Natural killer cell (primary cell): ENCODE measurements around the gene SPRY4. TPM values are rescaled to one million over a fixed set of nuclear protein-coding genes. Genes with fewer than 3 reads are reported as not detected.

ENCODE experiments used
- ATAC-seq, 3 donors: fragments of 150-1000 bp in 2 of 3; fragments of 200-7000 bp in 1 of 3; cut with Tn5 transposase; 1 replicate in 1 of 3; 2 replicates in 2 of 3; pipeline ENCODE4 v1.10.0; 2021; ENCODE audit warnings: mild to moderate bottlenecking in 2 of 3, moderate library complexity in 2 of 3
- DNase-seq, 2 donors: peaks; one replicate each; pipeline versions ENCODE4 v3.0.0 to v3.0.0-alpha.2; 2013 to 2021; ENCODE audit warnings: mixed read lengths in 1 of 2
- H3K27ac ChIP-seq: one replicate; pipeline ENCODE4 v1.5.1; 2013; ENCODE audit warnings: mild to moderate bottlenecking, low read length
- H3K27me3 ChIP-seq: one replicate; pipeline ENCODE4 v1.6.1; 2013; ENCODE audit warnings: low read length; ENCODE audit not compliant: control insufficient read depth, insufficient read depth
- H3K36me3 ChIP-seq: one replicate; pipeline ENCODE4 v1.6.1; 2013; ENCODE audit warnings: low read length; ENCODE audit not compliant: control insufficient read depth, insufficient read depth
- H3K4me1 ChIP-seq: one replicate; pipeline ENCODE4 v1.6.1; 2013; ENCODE audit warnings: low read length; ENCODE audit not compliant: control insufficient read depth, insufficient read depth
- H3K4me3 ChIP-seq: one replicate; pipeline ENCODE4 v1.5.1; 2013; ENCODE audit warnings: low read length
- H3K9me3 ChIP-seq: one replicate; pipeline ENCODE4 v1.6.1; 2013; ENCODE audit warnings: low read length; ENCODE audit not compliant: control insufficient read depth, insufficient read depth
- H3K27ac Mint-ChIP-seq, 2 donors: one replicate each; pipeline ENCODE4 v1.8.0; 2022; ENCODE audit warnings: mild to moderate bottlenecking in 2 of 2, mixed read lengths in 2 of 2, moderate library complexity in 1 of 2
- H3K27me3 Mint-ChIP-seq, 2 donors: one replicate each; pipeline ENCODE4 v1.8.0; 2022; ENCODE audit warnings: low read depth in 2 of 2, mixed read lengths in 2 of 2
- H3K36me3 Mint-ChIP-seq: one replicate; pipeline ENCODE4 v1.8.0; 2022; ENCODE audit warnings: mixed read lengths
- H3K4me1 Mint-ChIP-seq, 2 donors: one replicate each; pipeline ENCODE4 v1.8.0; 2022; ENCODE audit warnings: mixed read lengths in 2 of 2
- H3K4me3 Mint-ChIP-seq: one replicate; pipeline ENCODE4 v1.8.0; 2022; ENCODE audit warnings: mild to moderate bottlenecking, moderate library complexity, mixed read lengths
- H3K9me3 Mint-ChIP-seq, 2 donors: one replicate each; pipeline ENCODE4 v1.8.0; 2022; ENCODE audit warnings: mixed read lengths in 2 of 2
- WGBS: methylation state at CpG from one replicate; pipeline ENCODE4 v1.1.7; 2013; ENCODE audit warnings: missing lambda C conversion rate; ENCODE audit not compliant: insufficient coverage; 5-methylcytosine and 5-hydroxymethylcytosine counted together
- intact Hi-C: fragments of 100-400 bp; cut with micrococcal nuclease; formaldehyde crosslinking; loops from one replicate; pipeline ENCODE4 v1.14.2; 2022
- total RNA-seq, 4 donors: library from RNA; stranded (reverse); fragments of 120-200 nt in 1 of 4; gene quantifications; one replicate each; pipeline versions ENCODE4 v1.2.3 to v1.2.4, GENCODE V29; 2013 to 2022
- TF ChIP-seq, protein P1 (sequence below): fragments of 200-600 bp; IDR thresholded peaks from one replicate; pipeline ENCODE4 v1.8.0; 2022; ENCODE audit warnings: antibody characterized with exemption

The SPRY4 gene
- total RNA-seq, 3 donors from 2014 or later (not counting 1 experiment from before 2014, with no cell fraction given), result 0.20 to 1.3 (median 0.40) TPM

DNA sequence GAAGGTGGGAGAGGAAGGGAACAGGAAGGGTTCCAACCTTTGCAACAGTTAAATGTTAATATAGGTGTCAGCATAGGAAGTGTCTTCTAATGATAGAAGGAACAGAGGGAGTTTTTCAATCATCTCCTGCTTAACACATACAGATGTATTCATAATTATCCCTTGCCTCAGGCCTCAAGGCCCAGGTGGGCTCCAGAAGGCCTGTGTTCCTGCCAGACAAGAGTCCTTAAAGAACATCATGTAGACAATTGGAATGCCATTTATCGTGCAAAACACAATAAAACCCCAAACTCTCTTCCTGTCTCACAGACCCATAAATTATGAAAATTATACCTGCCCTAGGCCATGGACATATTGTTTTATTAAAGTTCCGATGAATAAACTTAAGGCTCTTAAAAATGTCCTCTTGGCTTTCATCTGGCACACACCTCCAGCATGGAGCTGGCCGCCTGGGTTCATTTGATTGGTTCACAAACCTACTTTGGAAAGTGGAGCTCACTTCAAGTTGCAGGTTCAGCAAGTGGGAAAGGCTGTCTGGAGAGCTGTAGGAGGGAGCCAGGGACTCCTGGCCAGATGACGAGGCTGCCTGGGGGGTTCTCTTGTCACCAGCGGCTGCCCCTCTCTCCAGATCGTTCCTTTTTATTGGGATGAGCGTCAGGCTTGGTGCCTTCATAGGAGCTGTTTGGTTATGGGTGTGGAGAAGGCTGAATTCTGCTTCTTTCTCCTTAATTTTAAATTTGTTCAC, 17.5 kb downstream of the SPRY4 start:
- WGBS, result 86% methylated on average over 6 of the region's 7 CpGs
- Histone ChIP-seq H3K27ac (no peak overlapping the region), H3K4me1 (no peaks in the 10 kb centered on the region), H3K9me3 (no peaks in the 10 kb centered on the region), H3K27me3 (no peaks in the 10 kb centered on the region), H3K4me3 (no peak overlapping the region), H3K36me3 (no peaks in the 10 kb centered on the region)
- intact Hi-C loops, result no loop called here
- no peaks in the 10 kb centered on the region for H3K4me1 Mint-ChIP-seq
- H3K36me3 Mint-ChIP-seq, result no peaks in the 10 kb centered on the region
- no peaks in the 10 kb centered on the region for H3K27me3 Mint-ChIP-seq
- no peak for ATAC-seq
- no peak overlapping the region for H3K27ac Mint-ChIP-seq
- no peaks in the 10 kb centered on the region for H3K9me3 Mint-ChIP-seq
- DNase-seq, result no peak
- H3K4me3 Mint-ChIP-seq, result no peak overlapping the region
- TF ChIP-seq, protein P1, sequence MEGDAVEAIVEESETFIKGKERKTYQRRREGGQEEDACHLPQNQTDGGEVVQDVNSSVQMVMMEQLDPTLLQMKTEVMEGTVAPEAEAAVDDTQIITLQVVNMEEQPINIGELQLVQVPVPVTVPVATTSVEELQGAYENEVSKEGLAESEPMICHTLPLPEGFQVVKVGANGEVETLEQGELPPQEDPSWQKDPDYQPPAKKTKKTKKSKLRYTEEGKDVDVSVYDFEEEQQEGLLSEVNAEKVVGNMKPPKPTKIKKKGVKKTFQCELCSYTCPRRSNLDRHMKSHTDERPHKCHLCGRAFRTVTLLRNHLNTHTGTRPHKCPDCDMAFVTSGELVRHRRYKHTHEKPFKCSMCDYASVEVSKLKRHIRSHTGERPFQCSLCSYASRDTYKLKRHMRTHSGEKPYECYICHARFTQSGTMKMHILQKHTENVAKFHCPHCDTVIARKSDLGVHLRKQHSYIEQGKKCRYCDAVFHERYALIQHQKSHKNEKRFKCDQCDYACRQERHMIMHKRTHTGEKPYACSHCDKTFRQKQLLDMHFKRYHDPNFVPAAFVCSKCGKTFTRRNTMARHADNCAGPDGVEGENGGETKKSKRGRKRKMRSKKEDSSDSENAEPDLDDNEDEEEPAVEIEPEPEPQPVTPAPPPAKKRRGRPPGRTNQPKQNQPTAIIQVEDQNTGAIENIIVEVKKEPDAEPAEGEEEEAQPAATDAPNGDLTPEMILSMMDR, result no peak

DNA sequence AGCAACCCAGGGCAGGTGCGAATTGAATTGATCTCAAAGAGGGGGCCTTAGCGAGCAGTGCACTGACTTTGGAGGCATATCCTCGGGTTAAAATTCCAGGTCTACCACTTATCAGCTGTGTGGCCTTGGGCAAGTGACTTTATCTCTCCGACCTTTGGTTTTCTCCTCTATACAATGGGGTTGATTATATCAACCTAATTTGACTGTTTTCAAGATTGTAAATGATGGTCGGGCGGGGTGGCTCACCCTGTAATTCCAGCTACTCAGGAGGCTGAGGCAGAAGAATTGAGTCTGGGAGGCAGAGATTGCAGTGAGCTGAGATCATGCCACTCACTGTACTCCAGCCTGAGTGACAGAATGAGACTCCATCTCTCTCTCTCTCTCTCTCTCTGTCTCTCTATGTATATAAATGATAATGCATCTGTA, 18.7 kb downstream of the SPRY4 start:
- intact Hi-C loops, result no loop called here
- Mint-ChIP-seq H3K36me3 (no peaks in the 10 kb centered on the region), H3K4me3 (no peak overlapping the region), H3K27me3 (no peaks in the 10 kb centered on the region), H3K27ac (no peak overlapping the region), H3K9me3 (no peaks in the 10 kb centered on the region), H3K4me1 (peaks cover 10% of the 10 kb centered on the region in 2 donors)
- Histone ChIP-seq H3K4me3 (no peak overlapping the region), H3K27ac (no peak overlapping the region), H3K9me3 (no peaks in the 10 kb centered on the region), H3K27me3 (no peaks in the 10 kb centered on the region), H3K4me1 (peaks cover 9% of the 10 kb centered on the region), H3K36me3 (no peaks in the 10 kb centered on the region)
- TF ChIP-seq, protein P1, result no peak
- no peak for ATAC-seq
- no peak for DNase-seq
- WGBS, result 91% methylated on average over 5 of the region's 6 CpGs

DNA sequence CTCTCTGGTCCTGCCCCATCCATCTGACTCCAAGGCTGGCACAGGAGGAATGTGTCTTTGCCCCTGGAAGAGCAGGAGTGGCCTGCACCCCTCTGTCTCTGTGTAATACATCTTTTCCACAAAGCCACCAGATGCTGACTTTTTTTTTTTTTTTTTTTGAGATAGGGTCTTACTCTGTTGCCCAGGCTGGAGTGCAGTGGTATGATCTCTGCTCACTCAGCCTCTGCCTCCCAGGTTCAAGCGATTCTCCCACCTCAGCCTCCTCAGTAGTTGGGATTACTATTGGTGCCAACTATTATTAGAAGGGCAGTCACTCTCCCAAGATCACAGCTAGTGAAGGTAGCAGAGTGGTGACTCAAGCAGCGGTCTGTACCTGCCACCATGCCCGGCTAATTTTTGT, 19.6 kb downstream of the SPRY4 start:
- Histone ChIP-seq H3K36me3 (no peaks in the 10 kb centered on the region), H3K4me1 (peaks cover 9% of the 10 kb centered on the region), H3K9me3 (no peaks in the 10 kb centered on the region), H3K27me3 (no peaks in the 10 kb centered on the region), H3K27ac (no peak overlapping the region), H3K4me3 (no peak overlapping the region)
- DNase-seq (no peak), ATAC-seq (no peak)
- H3K4me1 Mint-ChIP-seq, result peaks cover 13% of the 10 kb centered on the region in 2 donors
- H3K36me3 Mint-ChIP-seq, result no peaks in the 10 kb centered on the region
- no peak overlapping the region for H3K4me3 Mint-ChIP-seq
- intact Hi-C loops, result no loop called here
- TF ChIP-seq, protein P1, result no peak
- no peak overlapping the region for H3K27ac Mint-ChIP-seq
- no peaks in the 10 kb centered on the region for H3K27me3 Mint-ChIP-seq
- H3K9me3 Mint-ChIP-seq, result no peaks in the 10 kb centered on the region
- WGBS, result 98% methylated on average over 3 of the region's 3 CpGs
